Dermis blood vessel endothelial cell (primary cell): ENCODE results near the gene METTL26. TPM values are rescaled to one million over a fixed set of nuclear protein-coding genes. Genes with fewer than 3 reads are reported as not detected.
A peak's percentile ranks its signal among the peaks of the same experiment; 100 is the strongest.

Source experiments
- DNase-seq: peaks from one replicate; pipeline ENCODE4 v3.0.0; 2010
- total RNA-seq: library from RNA; depleted of rRNA; stranded (reverse); fragments of >200 nt; gene quantifications from 2 replicates; pipeline ENCODE4 v1.2.3, GENCODE V29; 2014

Gene METTL26
- total RNA-seq, 1 donor from 2014 or later = 83.6 TPM

GRCh38 chr16:658679-659571, 22.8 kb upstream of the METTL26 start:
- no peak for DNase-seq

GRCh38 chr16:657487-657886, 21.4 kb upstream of the METTL26 start:
- DNase-seq = no peak

- DNase-seq = no peak
These were observed 17.9 kb upstream of the METTL26 start for GRCh38 chr16:654034-654433.

- no peak for DNase-seq
These were observed 16.6 kb upstream of the METTL26 start for GRCh38 chr16:652454-653305.

- no peak for DNase-seq
These were observed 15.7 kb upstream of the METTL26 start for GRCh38 chr16:651844-652243.

GRCh38 chr16:649631-650030, 13.5 kb upstream of the METTL26 start:
- no peak for DNase-seq

GRCh38 chr16:648781-649589, 12.9 kb upstream of the METTL26 start, which contains the start of gene WDR90:
Gene WDR90 (plus strand): TSS chr16:649365. CDS start chr16:649417, 52 bp downstream.
- DNase-seq = peak; percentile 93

- peak; percentile 49 for DNase-seq
These were observed 12.1 kb upstream of the METTL26 start for GRCh38 chr16:648071-648780.

GRCh38 chr16:647173-647902, 11.2 kb upstream of the METTL26 start:
- DNase-seq = no peak

GRCh38 chr16:646679-647172, 10.6 kb upstream of the METTL26 start:
- no peak for DNase-seq

- no peak for DNase-seq
These were observed 10.0 kb upstream of the METTL26 start for GRCh38 chr16:645852-646678.

GRCh38 chr16:644556-644955, 8.5 kb upstream of the METTL26 start:
- no peak for DNase-seq

GRCh38 chr16:643050-643368, 6.9 kb upstream of the METTL26 start:
- DNase-seq = no peak

- peak; percentile 26 for DNase-seq
These were observed 6.3 kb upstream of the METTL26 start for GRCh38 chr16:642189-643049.

GRCh38 chr16:641326-642188, 5.5 kb upstream of the METTL26 start, which contains the start of gene MCRIP2:
Gene MCRIP2 (plus strand): TSS chr16:641828. CDS start chr16:641992, 164 bp downstream.
- peak; percentile 61 for DNase-seq

GRCh38 chr16:640614-641013, 4.5 kb upstream of the METTL26 start:
- no peak for DNase-seq

GRCh38 chr16:638836-639235, 2.7 kb upstream of the METTL26 start:
- DNase-seq = no peak

GRCh38 chr16:638034-638543, 2.0 kb upstream of the METTL26 start:
- no peak for DNase-seq
